Smooth muscle cell (in vitro differentiated cells): ENCODE measurements around the gene ZFHX3. TPM values are rescaled to one million over a fixed set of nuclear protein-coding genes. Genes with fewer than 3 reads are reported as not detected.

Experiments used
- DNase-seq: peaks from one replicate; lab custom pipeline; 2025; ENCODE audit not compliant: unreplicated experiment; lab: John Stamatoyannopoulos, UW
- H2AFZ ChIP-seq: fragments of 200-600 bp; sonication (generic); 2 replicates; pipeline ENCODE4 v1.6.0; 2016; ENCODE audit warnings: antibody characterized with exemption, low read depth, mild to moderate bottlenecking
- H3F3A ChIP-seq: fragments of 200-600 bp; sonication (generic); 2 replicates; pipeline ENCODE4 v1.6.0; 2017; ENCODE audit warnings: antibody characterized with exemption, low read depth
- H3K27ac ChIP-seq: fragments of 200-600 bp; sonication (generic); 2 replicates; pipeline ENCODE4 v1.5.1; 2016; ENCODE audit warnings: low read depth, mild to moderate bottlenecking
- H3K27me3 ChIP-seq: fragments of 200-600 bp; sonication (generic); 2 replicates; pipeline ENCODE4 v1.6.1; 2016; ENCODE audit warnings: low read depth, mild to moderate bottlenecking
- H3K36me3 ChIP-seq: fragments of 200-600 bp; sonication (generic); 2 replicates; pipeline ENCODE4 v1.5.1; 2016; ENCODE audit warnings: low read depth
- H3K4me1 ChIP-seq: fragments of 200-600 bp; sonication (generic); 2 replicates; pipeline ENCODE4 v1.5.1; 2016; ENCODE audit warnings: low read depth
- H3K4me2 ChIP-seq: fragments of 200-600 bp; sonication (generic); 2 replicates; pipeline ENCODE4 v1.6.0; 2016; ENCODE audit warnings: mild to moderate bottlenecking
- H3K4me3 ChIP-seq: fragments of 200-600 bp; sonication (generic); 2 replicates; pipeline ENCODE4 v1.5.1; 2016; ENCODE audit warnings: mild to moderate bottlenecking
- H3K79me2 ChIP-seq: fragments of 200-600 bp; sonication (generic); 2 replicates; pipeline ENCODE4 v1.6.0; 2016; ENCODE audit warnings: low read depth, mild to moderate bottlenecking
- H3K9ac ChIP-seq: fragments of 200-600 bp; sonication (generic); 2 replicates; pipeline ENCODE4 v1.6.0; 2016; ENCODE audit warnings: low read depth
- H3K9me3 ChIP-seq: fragments of 200-600 bp; sonication (generic); replicated peaks from 2 replicates; pipeline ENCODE4 v1.5.1; 2016; ENCODE audit warnings: low read depth
- H4K20me1 ChIP-seq: fragments of 200-600 bp; sonication (generic); 2 replicates; pipeline ENCODE4 v1.6.0; 2016; ENCODE audit warnings: low read depth
- WGBS: methylation state at CpG from one replicate; pipeline ENCODE4 v1.1.7; 2016; ENCODE audit warnings: low lambda C conversion rate; 5-methylcytosine and 5-hydroxymethylcytosine counted together
- polyA plus RNA-seq: library from polyadenylated mRNA; unstranded; fragments of >200 nt; fragmentation: Nextera tagmentation; extraction: Ambion mirVana; gene quantifications from 2 replicates; pipeline ENCODE4 v1.2.1, GENCODE V29; 2016
- small RNA-seq: library from RNA; depleted of rRNA; stranded (forward); fragments of <200 nt; gene quantifications from one replicate; pipeline ENCODE3, GENCODE V24; 2014
- total RNA-seq: library from RNA; depleted of rRNA; stranded (reverse); fragments of >200 nt; gene quantifications from 2 replicates; pipeline ENCODE4 v1.2.3, GENCODE V29; 2014
- TF ChIP-seq, protein P1 (sequence below): fragments of 200-600 bp; sonication (generic); IDR thresholded peaks from 2 replicates; pipeline ENCODE4 v1.5.1; 2017; ENCODE audit warnings: borderline replicate concordance, mild to moderate bottlenecking, antibody characterized with exemption; ENCODE audit not compliant: insufficient read depth, poor library complexity, severe bottlenecking

ZFHX3 gene
- total and polyA plus RNA-seq, 2 experiments from 2014 or later = 3.1 to 9.8 TPM

DNA sequence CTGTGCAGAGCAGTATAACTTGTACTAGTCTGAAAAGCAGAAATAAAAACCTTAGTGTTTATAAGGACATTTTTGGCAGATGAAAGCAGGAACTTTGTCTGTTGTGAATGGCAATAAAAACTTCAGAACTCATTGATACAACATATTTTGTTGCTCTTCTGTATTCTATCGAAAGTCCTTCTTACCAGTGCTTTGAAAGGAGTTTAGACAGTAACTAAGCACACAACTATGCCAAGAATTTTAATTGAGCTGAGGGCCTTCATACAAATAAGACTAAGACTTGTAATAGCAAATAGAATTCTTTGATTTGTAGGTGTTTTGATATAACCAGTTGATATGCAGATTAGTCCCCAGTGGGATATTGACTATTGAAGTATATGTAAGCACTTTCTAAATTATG, 308.4 kb downstream of the ZFHX3 start:
- no peak for DNase-seq
- no peak overlapping the region for H3K9ac ChIP-seq
- H3K4me3 ChIP-seq = no peak overlapping the region
- H3K4me1 ChIP-seq = peaks cover 8% of the 10 kb centered on the region
- no peaks in the 10 kb centered on the region for H3K9me3 ChIP-seq
- TF ChIP-seq, protein P1, sequence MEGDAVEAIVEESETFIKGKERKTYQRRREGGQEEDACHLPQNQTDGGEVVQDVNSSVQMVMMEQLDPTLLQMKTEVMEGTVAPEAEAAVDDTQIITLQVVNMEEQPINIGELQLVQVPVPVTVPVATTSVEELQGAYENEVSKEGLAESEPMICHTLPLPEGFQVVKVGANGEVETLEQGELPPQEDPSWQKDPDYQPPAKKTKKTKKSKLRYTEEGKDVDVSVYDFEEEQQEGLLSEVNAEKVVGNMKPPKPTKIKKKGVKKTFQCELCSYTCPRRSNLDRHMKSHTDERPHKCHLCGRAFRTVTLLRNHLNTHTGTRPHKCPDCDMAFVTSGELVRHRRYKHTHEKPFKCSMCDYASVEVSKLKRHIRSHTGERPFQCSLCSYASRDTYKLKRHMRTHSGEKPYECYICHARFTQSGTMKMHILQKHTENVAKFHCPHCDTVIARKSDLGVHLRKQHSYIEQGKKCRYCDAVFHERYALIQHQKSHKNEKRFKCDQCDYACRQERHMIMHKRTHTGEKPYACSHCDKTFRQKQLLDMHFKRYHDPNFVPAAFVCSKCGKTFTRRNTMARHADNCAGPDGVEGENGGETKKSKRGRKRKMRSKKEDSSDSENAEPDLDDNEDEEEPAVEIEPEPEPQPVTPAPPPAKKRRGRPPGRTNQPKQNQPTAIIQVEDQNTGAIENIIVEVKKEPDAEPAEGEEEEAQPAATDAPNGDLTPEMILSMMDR = no peak
- no peaks in the 10 kb centered on the region for H3K79me2 ChIP-seq
- WGBS = 8% methylated on average over 1 of the region's 1 CpG
- peaks cover 5% of the 10 kb centered on the region for H3F3A ChIP-seq
- H4K20me1 ChIP-seq = no peaks in the 10 kb centered on the region
- peak overlapping the region; percentile 9 for H2AFZ ChIP-seq
- H3K4me2 ChIP-seq = peak overlapping the region; percentile 13
- H3K27ac ChIP-seq = peak overlapping the region; percentile 13
- H3K27me3 ChIP-seq = no peaks in the 10 kb centered on the region
- H3K36me3 ChIP-seq = no peaks in the 10 kb centered on the region

DNA sequence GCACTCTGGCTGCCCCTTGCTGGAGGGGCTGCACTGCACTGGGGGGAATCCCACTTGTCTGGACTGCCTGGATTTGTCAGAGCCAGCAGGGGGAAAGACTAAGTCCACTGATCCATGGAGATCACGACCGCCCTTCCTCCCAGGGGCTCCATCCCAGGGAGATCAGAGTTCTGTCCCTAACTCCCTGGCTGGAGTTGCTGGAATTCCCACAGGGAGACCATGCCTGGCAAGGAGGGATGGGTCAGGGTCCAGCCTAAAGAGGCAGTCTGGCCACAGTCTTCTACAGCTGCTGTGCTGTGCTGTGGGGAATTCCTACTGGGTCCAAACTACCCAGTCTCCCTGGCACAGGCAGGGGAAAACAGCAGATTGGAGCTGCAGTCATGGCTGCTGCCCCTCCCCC, 311.9 kb downstream of the ZFHX3 start:
- Histone ChIP-seq H3K79me2 (no peaks in the 10 kb centered on the region), H3K4me2 (no peak overlapping the region), H3K9me3 (no peaks in the 10 kb centered on the region), H3K36me3 (no peaks in the 10 kb centered on the region), H3F3A (no peaks in the 10 kb centered on the region), H3K27me3 (no peaks in the 10 kb centered on the region), H3K9ac (no peak overlapping the region), H3K4me1 (peaks cover 8% of the 10 kb centered on the region), H4K20me1 (no peaks in the 10 kb centered on the region), H3K27ac (no peak overlapping the region), H2AFZ (no peak overlapping the region), H3K4me3 (no peak overlapping the region)
- no peak for DNase-seq
- TF ChIP-seq, protein P1 = no peak
- WGBS = 95% methylated on average over 2 of the region's 2 CpGs

Small RNA genes within 50 kb of the gene (small RNA-seq; reads per million reads assigned to genes)
- not detected for gene AC002044.1
- not detected for gene RNU7-71P
